ENCODE measurements around the gene MCTP1.

DNA sequence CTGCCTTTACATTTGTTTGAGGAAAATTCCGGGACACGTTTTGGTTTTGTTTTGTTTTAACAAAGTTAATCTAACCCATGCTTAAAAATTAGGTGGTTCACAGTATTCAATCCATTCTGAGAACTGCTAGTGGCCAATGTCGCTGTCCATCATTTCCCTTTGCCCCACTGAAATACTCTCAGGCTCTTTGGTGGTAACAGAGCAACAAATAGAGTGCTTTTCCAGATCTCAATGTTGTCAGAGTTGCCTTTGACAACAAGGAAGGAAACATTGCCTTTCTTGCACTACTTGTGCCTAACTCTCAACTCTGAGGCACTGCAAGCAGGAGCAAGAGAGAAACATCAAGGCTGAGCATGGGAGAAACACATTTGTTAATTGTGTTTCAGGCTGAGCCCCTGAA, 154.0 kb downstream of the MCTP1 start:
- TF ChIP-seq CTCF (IDR thresholded peaks at IDR 0.05) (no peak), POLR2AphosphoS5 (IDR thresholded peaks at IDR 0.05) (no peak), EP300 (IDR thresholded peaks at IDR 0.05; ENCODE audit: low read depth) (no peak), POLR2A (IDR thresholded peaks at IDR 0.05) (no peak)

All from transverse colon (tissue), 4 donors.